ENCODE data around the gene ZBTB42. TPM values are rescaled to one million over a fixed set of nuclear protein-coding genes. Genes with fewer than 3 reads are reported as not detected.
A peak's percentile ranks its signal among the peaks of the same experiment; 100 is the strongest.

ZBTB42 gene
- total RNA-seq, 4 donors from 2014 or later, result 5.9 to 24.3 (median 11.7) TPM

DNA sequence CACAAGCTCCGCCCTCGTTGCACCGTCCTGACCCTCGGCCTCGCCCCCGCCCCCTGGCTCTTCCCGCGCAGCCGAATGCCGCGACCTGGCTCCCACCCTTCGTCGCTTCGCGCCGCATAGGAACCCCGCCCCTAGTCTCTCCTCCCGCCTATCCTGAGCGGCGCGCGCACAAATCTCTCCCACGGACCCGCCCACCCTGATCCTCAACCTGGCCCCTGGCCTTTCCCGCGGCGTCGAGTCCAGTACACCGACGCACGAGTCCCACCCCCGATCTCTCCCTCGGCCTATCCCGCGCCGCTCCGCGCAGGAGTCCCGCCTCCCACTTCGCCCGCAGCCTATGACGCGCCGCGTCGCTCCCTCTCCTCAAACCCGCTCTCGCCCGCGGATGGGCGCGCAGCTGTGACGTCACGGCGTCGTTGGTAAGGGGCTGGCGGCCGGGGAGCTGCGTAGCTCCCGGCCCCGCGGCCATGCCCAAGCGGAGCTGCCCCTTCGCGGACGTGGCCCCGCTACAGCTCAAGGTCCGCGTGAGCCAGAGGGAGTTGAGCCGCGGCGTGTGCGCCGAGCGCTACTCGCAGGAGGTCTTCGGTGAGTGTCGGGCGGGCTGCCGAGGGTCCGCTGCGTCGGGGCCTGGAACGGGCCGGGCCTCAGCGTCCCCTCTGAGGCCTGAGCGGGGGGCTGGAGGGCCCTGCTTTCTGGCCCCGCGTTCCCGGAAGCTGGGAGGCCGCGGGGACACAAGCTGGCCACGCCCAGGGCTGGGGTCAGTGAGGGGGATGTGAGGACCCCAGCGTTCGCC, 48.0 kb upstream of the ZBTB42 start, which contains the start of gene SIVA1:
Gene SIVA1, plus strand, starts transcription at position 413 of the 793 bp plus-strand sequence. Its CDS starts 55 bp downstream, at position 468.
- Histone ChIP-seq H3K4me3 (peak within 1 kb of the TSS; percentile 89 to 96 (median 92)), H3K4me1 (peaks cover 21 to 43% (median 31%) of the 10 kb centered on the region in 4 donors), H3K9me3 (no peaks in the 10 kb centered on the region), H3K36me3 (peaks cover 0 to 8% (median 2%) of the 10 kb centered on the region in 4 donors), H3K27me3 (no peaks in the 10 kb centered on the region), H3K27ac (peak within 1 kb of the TSS; percentile 85 to 93 (median 90))
- 1% methylated on average over 32 of the region's 95 CpGs; no CpG with 5 or more reads in 1 of the 2 donors for WGBS, 2 donors (ENCODE audit: low coverage in 1 of 2)
- TF ChIP-seq POLR2A (IDR thresholded peaks at IDR 0.05) (peak; percentile 91), POLR2AphosphoS5 (IDR thresholded peaks at IDR 0.05) (peak; percentile 93 to 96 (median 94)), CTCF (IDR thresholded peaks at IDR 0.05) (peak in 1 of 5 experiments; percentile 16), EP300 (IDR thresholded peaks at IDR 0.05; ENCODE audit: low read depth) (no peak)
- intact Hi-C loops (cut with DNase I; ENCODE audit: low total_unique reads) (no loop called here), in situ Hi-C loops (cut with MboI; ENCODE audit: low pct_ligation_motif_present in 1 of 4, low pct_unique_long_range_greater_than_20kb in 1 of 4, low sequenced_read_pairs in 3 of 4) (no loop called here)
- DNase-seq, result peak; percentile 100

DNA sequence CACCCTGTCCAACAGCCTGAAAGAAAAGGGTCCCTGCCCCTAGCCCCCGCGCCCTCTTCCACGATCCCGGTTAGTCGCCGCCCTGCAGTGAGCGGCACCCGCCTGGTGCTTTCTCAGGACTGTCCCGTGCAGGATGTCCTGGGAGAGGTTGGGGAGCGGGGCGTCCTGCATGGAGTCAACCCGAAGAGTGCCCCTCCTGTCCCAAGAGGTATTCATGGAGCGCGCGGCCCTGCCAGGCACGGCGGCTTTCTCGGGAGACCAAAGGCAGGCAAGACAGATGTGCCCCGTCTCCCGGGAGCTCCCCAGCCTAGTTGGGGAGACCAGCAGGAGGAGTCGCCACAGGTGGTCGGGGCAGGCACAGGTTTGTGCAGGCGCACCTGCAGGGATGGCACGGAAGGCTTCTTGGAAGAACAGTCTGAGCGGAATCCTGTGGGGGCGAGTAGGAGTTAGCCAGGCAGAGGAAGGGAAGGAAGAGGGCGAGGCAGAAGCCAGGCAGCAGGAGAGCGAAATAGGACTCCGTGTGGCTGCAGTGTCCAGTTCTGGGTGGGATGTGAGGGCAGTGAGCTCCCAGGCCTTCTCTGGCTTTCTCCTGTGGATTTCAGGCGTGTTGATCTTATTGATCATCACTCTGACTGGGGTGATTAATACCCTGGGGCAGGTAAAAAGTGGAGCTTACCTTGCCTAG, 47.2 kb upstream of the ZBTB42 start:
- Histone ChIP-seq H3K27me3 (no peaks in the 10 kb centered on the region), H3K27ac (peak overlapping the region; percentile 85 to 93 (median 90)), H3K4me3 (peak overlapping the region; percentile 89 to 96 (median 92)), H3K36me3 (peaks cover 0 to 8% (median 4%) of the 10 kb centered on the region in 4 donors), H3K4me1 (peaks cover 19 to 36% (median 28%) of the 10 kb centered on the region in 4 donors), H3K9me3 (no peaks in the 10 kb centered on the region)
- in situ Hi-C loops (cut with MboI; ENCODE audit: low pct_ligation_motif_present in 1 of 4, low pct_unique_long_range_greater_than_20kb in 1 of 4, low sequenced_read_pairs in 3 of 4) (no loop called here), intact Hi-C loops (cut with DNase I; ENCODE audit: low total_unique reads) (no loop called here)
- TF ChIP-seq POLR2A (IDR thresholded peaks at IDR 0.05) (no peak), EP300 (IDR thresholded peaks at IDR 0.05; ENCODE audit: low read depth) (no peak), CTCF (IDR thresholded peaks at IDR 0.05) (no peak), POLR2AphosphoS5 (IDR thresholded peaks at IDR 0.05) (no peak)
- peak; percentile 32 for DNase-seq
- 2% methylated on average over 30 of the region's 30 CpGs; no CpG with 5 or more reads in 1 of the 2 donors for WGBS, 2 donors (ENCODE audit: low coverage in 1 of 2)

DNA sequence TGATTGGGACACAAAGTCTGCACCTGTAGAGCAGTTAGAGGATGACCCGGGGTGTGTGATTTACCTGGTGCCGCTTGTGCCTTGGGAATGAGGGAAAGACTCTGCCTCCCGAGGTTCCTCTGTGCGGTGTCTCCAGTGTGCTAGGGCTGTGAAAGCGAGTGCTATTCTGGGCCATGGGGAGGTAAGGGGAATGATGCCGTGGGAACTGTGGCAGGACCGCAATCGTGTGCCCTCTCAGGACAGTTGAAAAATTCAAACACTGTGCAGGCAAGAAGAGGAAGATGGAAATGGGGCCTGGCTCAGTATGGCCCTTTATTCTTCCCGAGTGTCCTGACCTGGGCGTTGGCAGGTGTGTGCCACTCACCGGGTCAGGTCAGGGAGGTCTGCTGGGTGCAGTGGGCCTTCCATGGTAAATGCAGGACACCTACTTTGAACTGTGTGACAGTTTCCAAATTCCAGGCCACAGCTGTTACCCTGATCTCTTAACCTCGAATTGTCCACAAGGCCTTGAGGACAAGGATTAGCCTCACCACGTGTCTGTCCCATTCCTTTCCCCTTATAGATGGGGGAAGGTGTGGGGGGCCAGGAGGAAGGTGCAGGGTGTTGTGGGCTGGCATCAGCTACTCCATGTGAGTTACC, 46.6 kb upstream of the ZBTB42 start:
- no peak for TF ChIP-seq POLR2A (IDR thresholded peaks at IDR 0.05)
- TF ChIP-seq CTCF (IDR thresholded peaks at IDR 0.05), result no peak
- TF ChIP-seq POLR2AphosphoS5 (IDR thresholded peaks at IDR 0.05), result no peak
- no peak for TF ChIP-seq EP300 (IDR thresholded peaks at IDR 0.05; ENCODE audit: low read depth)
- H3K4me3 ChIP-seq, result peak overlapping the region in 2 of 4 donors; percentile 89 to 93
- in situ Hi-C loops (cut with MboI; ENCODE audit: low pct_ligation_motif_present in 1 of 4, low pct_unique_long_range_greater_than_20kb in 1 of 4, low sequenced_read_pairs in 3 of 4), result no loop called here
- peak overlapping the region in 3 of 4 donors; percentile 85 to 93 (median 92) for H3K27ac ChIP-seq
- H3K36me3 ChIP-seq, result peaks cover 0 to 8% (median 4%) of the 10 kb centered on the region in 4 donors
- peaks cover 16 to 29% (median 22%) of the 10 kb centered on the region in 4 donors for H3K4me1 ChIP-seq
- H3K27me3 ChIP-seq, result no peaks in the 10 kb centered on the region
- WGBS, 2 donors (ENCODE audit: low coverage in 1 of 2), result 13 to 45% methylated on average over 4 to 13 of the region's 13 CpGs
- no peaks in the 10 kb centered on the region for H3K9me3 ChIP-seq
- DNase-seq, result no peak
- intact Hi-C loops (cut with DNase I; ENCODE audit: low total_unique reads), result no loop called here

All from transverse colon (tissue), 4 donors.